ENCODE measurements around the gene MYO5A.

The MYO5A gene

DNA sequence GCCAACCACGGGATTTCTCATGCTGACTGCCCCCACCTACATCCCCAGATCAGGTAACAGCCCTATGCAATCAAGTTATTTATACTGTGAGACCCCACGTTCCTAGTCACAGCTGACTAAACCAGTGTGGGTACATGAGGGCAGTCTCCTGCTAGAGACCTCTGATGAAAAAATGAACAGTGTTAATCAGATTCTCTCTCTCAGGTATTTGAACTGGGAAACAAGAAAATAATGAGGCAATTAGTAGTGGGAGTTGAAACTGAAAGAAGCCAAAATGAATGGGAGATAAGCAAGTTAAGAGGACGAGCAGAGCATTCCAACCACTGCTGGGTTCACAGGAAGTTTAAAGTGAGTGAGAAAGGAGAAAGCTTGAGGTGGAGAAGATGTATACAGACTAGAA is 134.6 kb downstream of the MYO5A start:
- Histone ChIP-seq H4K8ac (ENCODE audit: low read length) (no peak overlapping the region), H3K36me3 (ENCODE audit: control insufficient read depth in 1 of 2, insufficient read depth in 2 of 2, low read depth in 1 of 2, low read length in 2 of 2) (peaks cover 0 to 49% of the 10 kb centered on the region in 2 experiments), H2AFZ (ENCODE audit: low read depth, low read length) (no peak overlapping the region), H3K4me1 (ENCODE audit: control insufficient read depth, insufficient read depth, low read depth, low read length) (no peaks in the 10 kb centered on the region), H4K91ac (ENCODE audit: low read length) (no peak overlapping the region), H2BK120ac (ENCODE audit: low read depth, low read length) (no peak overlapping the region), H2BK12ac (ENCODE audit: low read length in 2 of 2) (no peak overlapping the region), H3K79me1 (replicated peaks; ENCODE audit: low read length, poor library complexity, severe bottlenecking) (no peaks in the 10 kb centered on the region), H3K18ac (ENCODE audit: low read depth in 1 of 2, low read length in 2 of 2) (no peak overlapping the region), H3K4ac (ENCODE audit: low read depth in 1 of 2, low read length in 2 of 2) (no peak overlapping the region), H3K27me3 (ENCODE audit: control insufficient read depth in 1 of 2, insufficient read depth in 1 of 2, low read length in 2 of 2) (no peaks in the 10 kb centered on the region), H2BK5ac (ENCODE audit: low read depth, low read length, poor library complexity, severe bottlenecking) (no peak overlapping the region), H3K4me3 (ENCODE audit: insufficient read depth in 1 of 2, low read depth in 1 of 2, low read length in 2 of 2) (no peak overlapping the region), H2AK5ac (ENCODE audit: low read length, severe bottlenecking) (no peak overlapping the region), H2BK15ac (ENCODE audit: low read depth, poor library complexity, severe bottlenecking) (no peak overlapping the region), H3K27ac (ENCODE audit: low read length, poor library complexity, severe bottlenecking) (no peak overlapping the region), H3K9me3 (ENCODE audit: control insufficient read depth, low read length) (no peaks in the 10 kb centered on the region), H3K9ac (ENCODE audit: low read length) (no peak overlapping the region), H3K23ac (ENCODE audit: low read length in 2 of 2) (no peak overlapping the region), H3K14ac (ENCODE audit: low read length in 2 of 2) (no peak overlapping the region), H3K4me2 (ENCODE audit: low read length, poor library complexity, severe bottlenecking) (no peak overlapping the region)
- DNase-seq: no peak
- whole genome bisulfite sequencing: 53% methylated on average over 3 of the region's 3 CpGs

DNA sequence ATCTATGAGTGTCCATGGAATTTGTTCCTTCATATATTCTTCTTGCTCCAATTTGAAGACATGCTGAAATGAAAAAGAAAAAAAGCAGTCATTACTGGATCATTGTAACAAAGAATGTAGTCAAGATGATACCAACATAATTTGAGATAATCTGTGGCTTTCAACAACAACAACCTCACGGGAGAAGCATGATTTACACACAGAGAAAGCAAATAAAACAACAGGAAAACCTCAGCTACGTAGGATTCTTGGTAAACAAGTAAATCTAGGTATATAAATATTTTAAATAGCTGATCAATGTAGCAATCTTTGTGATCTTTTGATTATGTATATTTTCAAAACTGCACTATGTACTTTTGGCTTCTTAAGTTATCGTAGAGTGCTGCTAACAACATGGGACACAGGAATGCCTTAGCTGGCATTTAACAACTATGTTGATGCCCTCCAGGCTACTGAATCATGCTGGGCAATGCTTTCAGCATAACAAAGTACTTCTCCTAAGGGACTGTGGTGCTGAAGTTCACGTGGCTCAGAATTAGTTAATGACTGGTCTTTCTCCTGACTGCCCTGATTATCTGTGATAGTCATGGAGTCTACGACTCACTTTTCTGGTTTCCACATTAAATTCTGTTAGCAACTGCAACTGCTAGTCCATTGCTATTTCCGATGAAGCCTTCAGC is 136.5 kb downstream of the MYO5A start:
- H2BK120ac ChIP-seq (ENCODE audit: low read depth, low read length): no peak overlapping the region
- no peak overlapping the region for H4K8ac ChIP-seq (ENCODE audit: low read length)

DNA sequence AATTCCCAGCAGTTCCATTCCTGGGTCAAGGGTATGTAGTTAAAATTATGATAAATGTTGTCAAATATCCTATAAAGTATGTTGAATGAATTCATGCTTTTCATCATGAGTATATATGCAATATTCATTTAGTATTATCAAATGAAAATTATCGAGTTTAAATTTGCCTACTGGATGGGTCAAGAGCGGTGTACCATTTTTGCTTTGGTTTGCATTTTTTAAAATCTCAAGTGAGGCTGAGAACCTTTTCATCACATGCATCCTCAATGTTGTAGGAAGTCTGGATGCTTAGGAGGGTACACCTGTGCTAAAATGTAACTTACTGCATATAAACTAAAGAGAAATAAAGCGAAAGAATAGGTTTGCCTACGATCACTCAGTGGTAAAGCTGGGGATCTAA is 137.6 kb downstream of the MYO5A start:
- Histone ChIP-seq H2BK15ac (ENCODE audit: low read depth, poor library complexity, severe bottlenecking) (no peak overlapping the region), H3K27me3 (ENCODE audit: control insufficient read depth in 1 of 2, insufficient read depth in 1 of 2, low read length in 2 of 2) (no peaks in the 10 kb centered on the region), H2AK5ac (ENCODE audit: low read length, severe bottlenecking) (no peak overlapping the region), H4K8ac (ENCODE audit: low read length) (no peak overlapping the region), H3K36me3 (ENCODE audit: control insufficient read depth in 1 of 2, insufficient read depth in 2 of 2, low read depth in 1 of 2, low read length in 2 of 2) (peaks cover 0 to 58% of the 10 kb centered on the region in 2 experiments), H3K4ac (ENCODE audit: low read depth in 1 of 2, low read length in 2 of 2) (no peak overlapping the region), H2AFZ (ENCODE audit: low read depth, low read length) (no peak overlapping the region), H2BK120ac (ENCODE audit: low read depth, low read length) (no peak overlapping the region), H3K18ac (ENCODE audit: low read depth in 1 of 2, low read length in 2 of 2) (no peak overlapping the region), H3K4me3 (ENCODE audit: insufficient read depth in 1 of 2, low read depth in 1 of 2, low read length in 2 of 2) (no peak overlapping the region), H2BK5ac (ENCODE audit: low read depth, low read length, poor library complexity, severe bottlenecking) (no peak overlapping the region), H2BK12ac (ENCODE audit: low read length in 2 of 2) (no peak overlapping the region), H3K4me2 (ENCODE audit: low read length, poor library complexity, severe bottlenecking) (no peak overlapping the region), H3K14ac (ENCODE audit: low read length in 2 of 2) (no peak overlapping the region), H3K9ac (ENCODE audit: low read length) (no peak overlapping the region), H4K91ac (ENCODE audit: low read length) (no peak overlapping the region), H3K4me1 (ENCODE audit: control insufficient read depth, insufficient read depth, low read depth, low read length) (no peaks in the 10 kb centered on the region), H3K23ac (ENCODE audit: low read length in 2 of 2) (no peak overlapping the region), H3K79me1 (replicated peaks; ENCODE audit: low read length, poor library complexity, severe bottlenecking) (no peaks in the 10 kb centered on the region), H3K9me3 (ENCODE audit: control insufficient read depth, low read length) (no peaks in the 10 kb centered on the region), H3K27ac (ENCODE audit: low read length, poor library complexity, severe bottlenecking) (no peak overlapping the region)
- DNase-seq: no peak
- 100% methylated on average over 4 of the region's 4 CpGs for WGBS

More for the DNA sequence above, 136.5 kb downstream of the MYO5A start:
- H3K36me3 ChIP-seq (ENCODE audit: control insufficient read depth in 1 of 2, insufficient read depth in 2 of 2, low read depth in 1 of 2, low read length in 2 of 2): peaks cover 0 to 61% of the 10 kb centered on the region in 2 experiments
- no peak overlapping the region for H3K23ac ChIP-seq (ENCODE audit: low read length in 2 of 2)
- DNase-seq: peak; percentile 35
- H3K14ac ChIP-seq (ENCODE audit: low read length in 2 of 2): no peak overlapping the region
- 52% methylated on average over 4 of the region's 6 CpGs for WGBS
- H3K18ac ChIP-seq (ENCODE audit: low read depth in 1 of 2, low read length in 2 of 2): no peak overlapping the region
- no peak overlapping the region for H3K4ac ChIP-seq (ENCODE audit: low read depth in 1 of 2, low read length in 2 of 2)
- no peaks in the 10 kb centered on the region for H3K79me1 ChIP-seq (replicated peaks; ENCODE audit: low read length, poor library complexity, severe bottlenecking)
- no peak overlapping the region for H2BK5ac ChIP-seq (ENCODE audit: low read depth, low read length, poor library complexity, severe bottlenecking)
- H3K4me2 ChIP-seq (ENCODE audit: low read length, poor library complexity, severe bottlenecking): no peak overlapping the region
- H2BK15ac ChIP-seq (ENCODE audit: low read depth, poor library complexity, severe bottlenecking): no peak overlapping the region
- no peak overlapping the region for H3K27ac ChIP-seq (ENCODE audit: low read length, poor library complexity, severe bottlenecking)
- no peak overlapping the region for H4K91ac ChIP-seq (ENCODE audit: low read length)
- H3K27me3 ChIP-seq (ENCODE audit: control insufficient read depth in 1 of 2, insufficient read depth in 1 of 2, low read length in 2 of 2): no peaks in the 10 kb centered on the region
- H2AFZ ChIP-seq (ENCODE audit: low read depth, low read length): no peak overlapping the region
- H3K9me3 ChIP-seq (ENCODE audit: control insufficient read depth, low read length): no peaks in the 10 kb centered on the region
- H2BK12ac ChIP-seq (ENCODE audit: low read length in 2 of 2): no peak overlapping the region
- no peaks in the 10 kb centered on the region for H3K4me1 ChIP-seq (ENCODE audit: control insufficient read depth, insufficient read depth, low read depth, low read length)
- H2AK5ac ChIP-seq (ENCODE audit: low read length, severe bottlenecking): no peak overlapping the region
- H3K9ac ChIP-seq (ENCODE audit: low read length): no peak overlapping the region
- H3K4me3 ChIP-seq (ENCODE audit: insufficient read depth in 1 of 2, low read depth in 1 of 2, low read length in 2 of 2): no peak overlapping the region

DNA sequence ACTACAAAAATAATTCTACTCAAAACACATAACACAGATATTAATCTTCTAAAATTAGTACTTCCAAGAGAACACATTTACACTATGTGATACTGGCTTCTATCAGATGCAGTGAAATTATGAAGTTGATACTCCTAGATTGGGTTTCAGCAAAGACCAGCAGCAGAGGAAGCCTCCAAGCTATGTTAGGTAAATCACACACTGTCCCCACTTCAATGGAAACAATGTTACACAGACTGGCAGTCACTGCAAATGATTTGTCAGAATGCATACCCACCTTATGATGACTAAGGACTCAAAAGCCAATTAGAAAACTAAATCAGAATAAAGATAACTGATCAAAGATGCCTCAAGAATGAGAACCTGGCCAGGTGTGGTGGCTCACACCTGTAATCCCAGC is 143.0 kb downstream of the MYO5A start:
- Histone ChIP-seq H4K8ac (ENCODE audit: low read length) (no peak overlapping the region), H3K9me3 (ENCODE audit: control insufficient read depth, low read length) (no peaks in the 10 kb centered on the region), H3K4me2 (ENCODE audit: low read length, poor library complexity, severe bottlenecking) (no peak overlapping the region), H2BK15ac (ENCODE audit: low read depth, poor library complexity, severe bottlenecking) (no peak overlapping the region), H3K23ac (ENCODE audit: low read length in 2 of 2) (no peak overlapping the region), H2BK120ac (ENCODE audit: low read depth, low read length) (no peak overlapping the region), H3K27ac (ENCODE audit: low read length, poor library complexity, severe bottlenecking) (no peak overlapping the region), H3K27me3 (ENCODE audit: control insufficient read depth in 1 of 2, insufficient read depth in 1 of 2, low read length in 2 of 2) (no peaks in the 10 kb centered on the region), H3K4me3 (ENCODE audit: insufficient read depth in 1 of 2, low read depth in 1 of 2, low read length in 2 of 2) (no peak overlapping the region), H3K18ac (ENCODE audit: low read depth in 1 of 2, low read length in 2 of 2) (no peak overlapping the region), H3K4ac (ENCODE audit: low read depth in 1 of 2, low read length in 2 of 2) (no peak overlapping the region), H3K14ac (ENCODE audit: low read length in 2 of 2) (no peak overlapping the region), H4K91ac (ENCODE audit: low read length) (no peak overlapping the region), H3K36me3 (ENCODE audit: control insufficient read depth in 1 of 2, insufficient read depth in 2 of 2, low read depth in 1 of 2, low read length in 2 of 2) (peaks cover 11 to 75% of the 10 kb centered on the region in 2 experiments), H3K9ac (ENCODE audit: low read length) (no peak overlapping the region), H2AK5ac (ENCODE audit: low read length, severe bottlenecking) (no peak overlapping the region), H2AFZ (ENCODE audit: low read depth, low read length) (no peak overlapping the region), H3K4me1 (ENCODE audit: control insufficient read depth, insufficient read depth, low read depth, low read length) (peaks cover 4% of the 10 kb centered on the region), H2BK12ac (ENCODE audit: low read length in 2 of 2) (no peak overlapping the region), H3K79me1 (replicated peaks; ENCODE audit: low read length, poor library complexity, severe bottlenecking) (peaks cover 2% of the 10 kb centered on the region), H2BK5ac (ENCODE audit: low read depth, low read length, poor library complexity, severe bottlenecking) (no peak overlapping the region)
- no peak for DNase-seq

Data from mesenchymal stem cell (in vitro differentiated cells and primary cell).